Gastrocnemius medialis (tissue), 4 donors: ENCODE results near the gene GALNT7.

Experiments used
- CTCF ChIP-seq, 5 experiments: fragments of 450-650 bp in 3 of 5; fragments of 200-600 bp in 2 of 5; sonication (generic) in 2 of 5; IDR thresholded peaks in 4 of 5; conservative IDR thresholded peaks in 1 of 5; 1 replicate in 4 of 5; 2 replicates in 1 of 5; pipeline ENCODE4 v1.5.1; 2016 to 2019; ENCODE audit warnings: antibody characterized with exemption in 5 of 5, mild to moderate bottlenecking in 3 of 5, moderate library complexity in 3 of 5
- POLR2A ChIP-seq, 2 donors: fragments of 450-650 bp; IDR thresholded peaks; one replicate each; pipeline ENCODE4 v1.6.1; 2017; ENCODE audit warnings: antibody characterized with exemption in 2 of 2, mild to moderate bottlenecking in 2 of 2, moderate library complexity in 2 of 2

GRCh38 chr4:173243321-173243720, 74.7 kb downstream of the GALNT7 start:
- TF ChIP-seq CTCF (IDR thresholded peaks at IDR 0.05 in 4 of 5, conservative IDR thresholded peaks at IDR 0.05 in 1 of 5): no peak
- no peak for TF ChIP-seq POLR2A (IDR thresholded peaks at IDR 0.05)
